Ovary (tissue), 9 donors: ENCODE data around the gene DISP2. TPM values are rescaled to one million over a fixed set of nuclear protein-coding genes. Genes with fewer than 3 reads are reported as not detected.

ENCODE experiments used
- DNase-seq, 5 donors: peaks; one replicate each; pipeline ENCODE4 v3.0.0-alpha.2; 2019 to 2020
- H3K27ac ChIP-seq, 2 donors: fragments of 200-600 bp; one replicate each; pipeline versions ENCODE4 v1.5.1 to v1.8.0; 2019 to 2022
- H3K27me3 ChIP-seq: fragments of 200-600 bp; one replicate; pipeline ENCODE4 v1.8.0; 2022
- H3K36me3 ChIP-seq: fragments of 200-600 bp; sonication (generic); one replicate; pipeline ENCODE4 v1.5.1; 2019
- H3K4me1 ChIP-seq: one replicate; pipeline ENCODE4 v1.8.1; 2013; ENCODE audit warnings: mild to moderate bottlenecking, moderate library complexity; ENCODE audit not compliant: insufficient read depth
- H3K4me3 ChIP-seq: fragments of 200-600 bp; sonication (generic); one replicate; pipeline ENCODE4 v1.5.1; 2017
- H3K9me3 ChIP-seq, 2 donors: fragments of 200-600 bp in 1 of 2; sonication (generic) in 1 of 2; one replicate each; pipeline versions ENCODE4 v1.5.1 to v1.8.1; 2013 to 2019; ENCODE audit warnings: mild to moderate bottlenecking in 1 of 2, moderate library complexity in 1 of 2
- CTCF ChIP-seq, 3 donors: fragments of 450-650 bp in 2 of 3; fragments of 200-600 bp in 1 of 3; IDR thresholded peaks; one replicate each; pipeline versions ENCODE4 v1.5.1 to v1.8.0; 2016 to 2022; ENCODE audit warnings: antibody characterized with exemption in 3 of 3, mild to moderate bottlenecking in 1 of 3
- EP300 ChIP-seq: sonication (generic); formaldehyde crosslinking; IDR thresholded peaks from one replicate; pipeline ENCODE4 v1.6.1; 2017; ENCODE audit warnings: antibody characterized with exemption
- POLR2A ChIP-seq: fragments of 450-650 bp; IDR thresholded peaks from one replicate; pipeline ENCODE4 v1.6.1; 2017; ENCODE audit warnings: antibody characterized with exemption, mild to moderate bottlenecking, moderate library complexity
- WGBS, 3 donors: extraction: QIAGEN DNeasy Blood & Tissue Kit in 1 of 3; methylation state at CpG; one replicate each; pipeline versions ENCODE4 v1.1.5 to v1.1.7; 2013 to 2017; 5-methylcytosine and 5-hydroxymethylcytosine counted together
- intact Hi-C, 4 donors: fragments of 100-400 bp; cut with DNase I; formaldehyde crosslinking; loops; one replicate each; pipeline versions ENCODE4 v1.11.0 to v1.15.1; 2022 to 2023
- polyA plus RNA-seq, 2 donors: library from polyadenylated mRNA; stranded (reverse); fragments of 200-250 nt in 1 of 2; fragments of 350-450 nt in 1 of 2; fragmentation: Illumina TruSeq in 1 of 2; extraction: RNeasy Lipid Tissue Mini Kit (QIAGEN cat#74804) in 1 of 2; gene quantifications; one replicate each; pipeline ENCODE4 v1.2.3, GENCODE V29; 2013 to 2014
- total RNA-seq, 7 donors: library from RNA; depleted of rRNA in 2 of 7; stranded (reverse); fragments of >200 nt in 2 of 7; fragmentation: NEBNext Ultra II Directional in 3 of 7; extraction: Animal tissue kit (Norgen Biotek cat#: 25700) in 3 of 7; gene quantifications; one replicate each; pipeline versions ENCODE4 v1.1.0 to v1.2.4, GENCODE V29; 2016 to 2023
- donor health status: DM: no; HTN: no; CAD: no; lungs with moderate emphysema.
- donor health status: DM: no; HTN: no; CAD: no.
- donor health status: Bipolar disorder and iron deficiency.
- donor health status: DM: yes; HTN: yes; CAD: no.
- donor health status: DM: no; HTN: no; CAD: no.
- donor health status: DM: yes; HTN: yes; CAD: no.

The DISP2 gene
- total and polyA plus RNA-seq, 9 donors: 0.48 to 12.9 (median 1.9) TPM; not detected in 2

- no peak for TF ChIP-seq EP300
- TF ChIP-seq CTCF (IDR thresholded peaks at IDR 0.05): no peak
- TF ChIP-seq POLR2A: no peak
- no peaks in the 10 kb centered on the region for H3K36me3 ChIP-seq
- intact Hi-C loops: no loop called here
- no peak overlapping the region for H3K27ac ChIP-seq
- H3K27me3 ChIP-seq: no peaks in the 10 kb centered on the region
- H3K9me3 ChIP-seq: no peaks in the 10 kb centered on the region
- peaks cover 26% of the 10 kb centered on the region for H3K4me1 ChIP-seq
- DNase-seq: no peak
- no peak overlapping the region for H3K4me3 ChIP-seq
- 89 to 90% (median 89%) methylated on average over 5 of the region's 5 CpGs for WGBS, 3 donors
These were observed 21.3 kb upstream of the DISP2 start for GRCh38 chr15:40336744-40337122.

GRCh38 chr15:40337597-40337996 is 20.4 kb upstream of the DISP2 start:
- H3K4me1 ChIP-seq: peaks cover 26% of the 10 kb centered on the region
- TF ChIP-seq POLR2A (no peak), EP300 (no peak), CTCF (IDR thresholded peaks at IDR 0.05) (no peak)

GRCh38 chr15:40338041-40338657 is 19.9 kb upstream of the DISP2 start:
- Histone ChIP-seq H3K4me3 (no peak overlapping the region), H3K9me3 (no peaks in the 10 kb centered on the region), H3K36me3 (no peaks in the 10 kb centered on the region), H3K27ac (peak overlapping the region in 1 of 2 donors; percentile 33), H3K27me3 (no peaks in the 10 kb centered on the region), H3K4me1 (peaks cover 26% of the 10 kb centered on the region)
- TF ChIP-seq EP300 (no peak), POLR2A (no peak), CTCF (IDR thresholded peaks at IDR 0.05) (peak in 1 of 3 donors; percentile 51)
- peak; percentile 45 to 74 (median 56) for DNase-seq
- WGBS, 3 donors: 45 to 58% (median 46%) methylated on average over 11 of the region's 11 CpGs
- intact Hi-C loops: no loop called here

More at GRCh38 chr15:40337597-40337996, 20.4 kb upstream of the DISP2 start:
- no peaks in the 10 kb centered on the region for H3K27me3 ChIP-seq
- DNase-seq: peak in 4 of 5 donors; percentile 45 to 70 (median 62)
- no peaks in the 10 kb centered on the region for H3K36me3 ChIP-seq
- intact Hi-C loops: no loop called here
- peak overlapping the region in 1 of 2 donors; percentile 33 for H3K27ac ChIP-seq
- H3K4me3 ChIP-seq: no peak overlapping the region
- 31 to 53% (median 44%) methylated on average over 19 of the region's 19 CpGs for WGBS, 3 donors
- no peaks in the 10 kb centered on the region for H3K9me3 ChIP-seq

DNA sequence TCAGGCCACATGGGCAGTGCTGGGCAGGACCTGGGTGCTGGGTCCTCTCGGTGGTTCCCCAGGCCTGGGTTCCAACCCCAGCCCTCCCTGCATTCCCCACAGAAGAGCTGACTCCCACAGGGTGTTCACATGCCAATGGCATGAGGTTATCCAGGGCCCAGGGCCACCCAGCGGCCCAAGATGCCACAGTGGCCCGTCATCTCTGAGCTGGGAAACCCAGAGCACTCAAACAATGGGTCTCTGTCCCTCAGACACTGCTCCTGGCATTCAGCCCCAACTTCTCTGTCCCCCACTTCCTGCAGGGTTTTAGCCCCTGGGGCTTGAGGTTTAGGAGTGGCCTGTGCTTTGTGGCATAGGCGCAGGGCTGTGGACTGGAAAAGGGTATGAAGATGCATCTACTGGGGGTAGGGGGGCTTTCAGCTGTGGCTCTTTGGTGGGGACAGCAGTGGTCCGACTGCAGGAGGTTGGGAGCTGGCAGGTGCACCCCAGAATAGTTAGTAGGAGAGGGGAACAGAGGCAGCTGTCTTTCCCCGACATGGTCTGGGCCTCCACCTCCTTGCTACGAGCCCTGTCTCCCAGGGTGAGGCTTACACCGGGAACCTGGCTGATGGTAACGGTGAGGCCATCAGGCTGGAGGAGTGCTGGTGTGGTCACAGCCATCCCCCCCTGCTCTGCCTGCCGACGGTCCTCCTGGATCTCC is 18.9 kb upstream of the DISP2 start:
- peaks cover 26% of the 10 kb centered on the region for H3K4me1 ChIP-seq
- peak overlapping the region; percentile 26 for H3K4me3 ChIP-seq
- H3K9me3 ChIP-seq: no peaks in the 10 kb centered on the region
- no peak for DNase-seq
- intact Hi-C loops: no loop called here
- H3K27me3 ChIP-seq: no peaks in the 10 kb centered on the region
- H3K27ac ChIP-seq: peak overlapping the region; percentile 57 to 84
- no peak for TF ChIP-seq EP300
- no peak for TF ChIP-seq POLR2A
- TF ChIP-seq CTCF (IDR thresholded peaks at IDR 0.05): no peak
- 84 to 88% (median 87%) methylated on average over 11 of the region's 11 CpGs for WGBS, 3 donors
- H3K36me3 ChIP-seq: no peaks in the 10 kb centered on the region
